ENCODE measurements around the gene SCLT1.

Gene SCLT1

DNA sequence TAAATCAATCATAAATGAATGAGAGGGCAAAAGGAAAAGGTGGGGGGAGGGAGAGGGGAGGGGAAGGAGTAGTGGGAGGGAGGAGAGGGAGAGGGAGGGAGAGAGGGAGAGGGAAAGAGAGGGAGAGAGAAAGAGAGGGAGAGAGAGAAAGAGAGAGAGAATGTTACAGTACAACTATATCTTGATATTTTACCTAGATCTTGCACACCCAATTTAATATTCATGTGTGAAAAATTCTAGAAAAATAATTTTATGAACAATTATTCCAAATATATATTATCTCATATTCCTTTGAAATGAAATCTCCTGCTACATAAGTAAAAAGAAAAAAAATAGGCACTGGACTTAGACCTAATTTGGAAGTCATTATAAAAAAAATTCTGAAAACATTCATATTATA is 120.0 kb downstream of the SCLT1 start:
- Mint-ChIP-seq H3K27ac (no peak overlapping the region), H3K27me3 (ENCODE audit: low read depth, poor library complexity) (no peaks in the 10 kb centered on the region), H3K36me3 (ENCODE audit: low read depth) (peaks cover 14% of the 10 kb centered on the region), H3K4me1 (no peaks in the 10 kb centered on the region), H3K9me3 (no peaks in the 10 kb centered on the region), H3K4me3 (no peak overlapping the region)
- TF ChIP-seq, protein P1, sequence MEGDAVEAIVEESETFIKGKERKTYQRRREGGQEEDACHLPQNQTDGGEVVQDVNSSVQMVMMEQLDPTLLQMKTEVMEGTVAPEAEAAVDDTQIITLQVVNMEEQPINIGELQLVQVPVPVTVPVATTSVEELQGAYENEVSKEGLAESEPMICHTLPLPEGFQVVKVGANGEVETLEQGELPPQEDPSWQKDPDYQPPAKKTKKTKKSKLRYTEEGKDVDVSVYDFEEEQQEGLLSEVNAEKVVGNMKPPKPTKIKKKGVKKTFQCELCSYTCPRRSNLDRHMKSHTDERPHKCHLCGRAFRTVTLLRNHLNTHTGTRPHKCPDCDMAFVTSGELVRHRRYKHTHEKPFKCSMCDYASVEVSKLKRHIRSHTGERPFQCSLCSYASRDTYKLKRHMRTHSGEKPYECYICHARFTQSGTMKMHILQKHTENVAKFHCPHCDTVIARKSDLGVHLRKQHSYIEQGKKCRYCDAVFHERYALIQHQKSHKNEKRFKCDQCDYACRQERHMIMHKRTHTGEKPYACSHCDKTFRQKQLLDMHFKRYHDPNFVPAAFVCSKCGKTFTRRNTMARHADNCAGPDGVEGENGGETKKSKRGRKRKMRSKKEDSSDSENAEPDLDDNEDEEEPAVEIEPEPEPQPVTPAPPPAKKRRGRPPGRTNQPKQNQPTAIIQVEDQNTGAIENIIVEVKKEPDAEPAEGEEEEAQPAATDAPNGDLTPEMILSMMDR (IDR thresholded peaks at IDR 0.05), result no peak
- DNase-seq, result no peak

DNA sequence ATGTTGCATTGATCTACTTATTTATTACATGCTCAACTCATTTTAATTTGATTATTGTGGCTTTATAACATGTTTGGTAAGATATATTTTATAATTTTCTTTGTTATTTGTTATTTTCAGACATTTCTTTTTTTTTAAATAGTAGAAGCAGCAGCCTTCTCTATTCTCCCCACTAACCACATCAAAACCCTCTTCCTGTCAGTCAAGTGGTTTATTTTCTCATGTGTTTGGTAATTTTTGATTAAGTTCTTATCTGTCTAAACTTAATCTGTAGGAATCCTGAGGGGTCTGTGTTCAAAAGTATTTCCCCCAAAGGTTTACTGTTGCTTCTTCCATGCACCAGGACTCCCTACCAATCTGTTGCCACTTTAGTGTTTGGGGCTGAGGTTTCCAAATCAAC is 131.9 kb downstream of the SCLT1 start:
- Mint-ChIP-seq H3K27me3 (ENCODE audit: low read depth, poor library complexity) (no peaks in the 10 kb centered on the region), H3K9me3 (no peaks in the 10 kb centered on the region), H3K4me1 (no peaks in the 10 kb centered on the region), H3K4me3 (no peak overlapping the region), H3K36me3 (ENCODE audit: low read depth) (peaks cover 4% of the 10 kb centered on the region), H3K27ac (no peak overlapping the region)
- TF ChIP-seq, protein P1 (IDR thresholded peaks at IDR 0.05), result no peak
- no peak for DNase-seq

DNA sequence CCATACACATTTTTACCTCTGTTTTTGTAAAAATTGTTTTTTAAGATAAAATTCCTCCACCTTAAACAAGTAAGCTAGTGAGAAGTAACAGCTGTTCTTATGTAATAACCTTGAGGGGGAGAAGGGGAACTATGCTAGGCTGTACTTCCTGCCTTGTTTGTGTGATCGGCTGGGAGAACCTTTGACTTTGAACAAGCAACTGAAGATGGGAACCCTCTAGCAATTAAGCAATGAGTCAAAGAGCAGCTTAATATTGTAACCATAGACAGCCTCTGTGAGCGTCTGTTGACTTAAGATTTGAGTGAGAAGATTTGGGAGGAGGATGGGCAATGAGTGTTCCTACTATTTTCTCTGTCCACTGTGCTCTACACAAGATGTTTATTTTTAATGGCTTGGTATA is 135.1 kb downstream of the SCLT1 start:
- no peak for DNase-seq
- TF ChIP-seq, protein P1 (IDR thresholded peaks at IDR 0.05), result no peak
- peaks cover 4% of the 10 kb centered on the region for H3K36me3 Mint-ChIP-seq (ENCODE audit: low read depth)
- H3K9me3 Mint-ChIP-seq, result no peaks in the 10 kb centered on the region
- H3K4me3 Mint-ChIP-seq, result no peak overlapping the region
- no peaks in the 10 kb centered on the region for H3K4me1 Mint-ChIP-seq
- no peaks in the 10 kb centered on the region for H3K27me3 Mint-ChIP-seq (ENCODE audit: low read depth, poor library complexity)
- H3K27ac Mint-ChIP-seq, result no peak overlapping the region

DNA sequence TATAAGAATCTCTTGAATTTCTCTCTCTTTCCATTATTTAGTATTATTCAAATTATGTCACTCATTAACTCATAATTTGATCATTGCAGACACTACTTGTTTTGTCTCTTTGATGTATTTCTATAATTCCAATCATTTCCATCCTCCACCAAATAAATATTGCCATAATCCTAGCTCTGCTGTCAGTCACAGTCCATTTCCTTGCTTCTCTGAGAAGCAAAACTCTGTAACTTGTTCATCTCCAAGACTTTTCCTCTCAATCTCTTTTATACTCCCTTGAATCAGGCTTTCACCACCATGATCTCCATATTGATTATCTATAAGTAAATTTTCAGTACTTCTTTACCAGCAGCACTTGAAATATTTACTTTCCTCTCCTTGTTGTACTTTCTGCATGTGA is 135.9 kb downstream of the SCLT1 start:
- Mint-ChIP-seq H3K27me3 (ENCODE audit: low read depth, poor library complexity) (no peaks in the 10 kb centered on the region), H3K4me1 (no peaks in the 10 kb centered on the region), H3K4me3 (no peak overlapping the region), H3K27ac (no peak overlapping the region), H3K9me3 (no peaks in the 10 kb centered on the region), H3K36me3 (ENCODE audit: low read depth) (peaks cover 4% of the 10 kb centered on the region)
- no peak for DNase-seq
- TF ChIP-seq, protein P1 (IDR thresholded peaks at IDR 0.05), result no peak

DNA sequence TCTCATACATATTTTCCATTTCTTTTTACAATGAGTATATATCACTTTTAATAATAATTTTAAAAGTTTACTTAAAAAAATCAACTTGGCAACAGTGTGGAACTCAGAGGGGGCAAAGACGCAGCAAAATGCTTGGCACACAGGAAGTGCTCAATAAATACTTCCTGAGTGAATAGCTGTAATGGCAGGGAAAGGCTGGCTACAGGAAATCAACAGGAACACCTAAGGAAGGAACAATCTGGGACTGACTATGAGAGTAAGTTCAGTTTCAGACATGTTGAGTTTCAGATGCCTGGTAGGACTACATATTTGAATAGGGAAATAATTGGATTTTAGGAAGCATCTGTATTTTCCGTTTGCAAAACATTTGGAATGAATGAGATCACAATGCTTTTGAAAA is 137.6 kb downstream of the SCLT1 start:
- DNase-seq, result no peak
- H3K36me3 Mint-ChIP-seq (ENCODE audit: low read depth), result peaks cover 5% of the 10 kb centered on the region
- no peaks in the 10 kb centered on the region for H3K4me1 Mint-ChIP-seq

DNA sequence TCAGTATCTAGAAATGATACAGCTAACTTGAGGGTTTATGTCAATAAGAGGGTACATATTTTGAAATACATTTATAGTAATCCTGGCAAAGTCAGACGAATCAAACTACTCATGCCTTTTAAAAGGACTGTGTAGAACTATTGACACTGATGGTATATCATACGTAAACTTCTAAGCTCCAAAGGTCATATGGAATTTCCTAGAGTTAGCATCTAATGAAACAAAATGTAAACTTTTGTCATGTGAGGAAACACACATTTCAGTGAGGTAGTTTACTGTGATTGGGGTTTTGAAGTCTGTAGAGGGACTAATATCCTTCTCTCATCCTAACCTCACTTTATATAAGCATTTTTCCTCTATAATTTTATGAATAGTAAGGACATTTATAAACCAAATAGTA is 138.4 kb downstream of the SCLT1 start:
- H3K9me3 Mint-ChIP-seq, result no peaks in the 10 kb centered on the region
- TF ChIP-seq, protein P1 (IDR thresholded peaks at IDR 0.05), result no peak
- DNase-seq, result no peak
- H3K4me3 Mint-ChIP-seq, result no peak overlapping the region
- no peaks in the 10 kb centered on the region for H3K27me3 Mint-ChIP-seq (ENCODE audit: low read depth, poor library complexity)
- no peaks in the 10 kb centered on the region for H3K4me1 Mint-ChIP-seq
- H3K27ac Mint-ChIP-seq, result no peak overlapping the region
- H3K36me3 Mint-ChIP-seq (ENCODE audit: low read depth), result peaks cover 13% of the 10 kb centered on the region

More for the DNA sequence above, 137.6 kb downstream of the SCLT1 start:
- H3K27ac Mint-ChIP-seq, result peak overlapping the region; percentile 34
- H3K9me3 Mint-ChIP-seq, result no peaks in the 10 kb centered on the region
- no peak overlapping the region for H3K4me3 Mint-ChIP-seq
- TF ChIP-seq, protein P1 (IDR thresholded peaks at IDR 0.05), result no peak
- H3K27me3 Mint-ChIP-seq (ENCODE audit: low read depth, poor library complexity), result no peaks in the 10 kb centered on the region

Measured in nephron progenitor cell (in vitro differentiated cells).